ENCODE results near the gene SEPSECS.

SEPSECS gene

GRCh38 chr4:25120146-25120940, 39.9 kb downstream of the SEPSECS start:
- no peak overlapping the region for H3K27ac ChIP-seq (ENCODE audit: low read depth, low read length)
- H3K9me3 ChIP-seq (ENCODE audit: insufficient read depth, low read length) = no peaks in the 10 kb centered on the region
- no peak overlapping the region for H3K4me3 ChIP-seq (ENCODE audit: insufficient read depth, low read length, poor library complexity, severe bottlenecking)
- H3K4me2 ChIP-seq (ENCODE audit: low read depth, low read length, poor library complexity, severe bottlenecking) = no peak overlapping the region
- H2AFZ ChIP-seq (ENCODE audit: low read depth, low read length, severe bottlenecking) = no peak overlapping the region
- TF ChIP-seq EZH2phosphoT487 (conservative IDR thresholded peaks at IDR 0.05; ENCODE audit: low read length) (no peak), CTCF (IDR thresholded peaks at IDR 0.05; ENCODE audit: insufficient read depth, low read length, poor library complexity, severe bottlenecking) (no peak)
- H3K9ac ChIP-seq (ENCODE audit: low read length) = no peak overlapping the region
- no peaks in the 10 kb centered on the region for H3K9me2 ChIP-seq (replicated peaks; ENCODE audit: insufficient read depth, low read length)
- no peaks in the 10 kb centered on the region for H3F3A ChIP-seq (ENCODE audit: insufficient read depth)
- H3K79me2 ChIP-seq (ENCODE audit: insufficient read depth, low read length) = no peaks in the 10 kb centered on the region
- no peaks in the 10 kb centered on the region for H4K20me1 ChIP-seq (ENCODE audit: low read depth, low read length)
- no peaks in the 10 kb centered on the region for H3K27me3 ChIP-seq (ENCODE audit: low read length)
- H3K36me3 ChIP-seq (ENCODE audit: low read length) = peaks cover 4% of the 10 kb centered on the region; the same call in 1 of the 2 replicates

- no peaks in the 10 kb centered on the region for H3K9me2 ChIP-seq (replicated peaks; ENCODE audit: insufficient read depth, low read length)
- no peak overlapping the region for H3K4me2 ChIP-seq (ENCODE audit: low read depth, low read length, poor library complexity, severe bottlenecking)
- no peak overlapping the region for H3K9ac ChIP-seq (ENCODE audit: low read length)
- H3K79me2 ChIP-seq (ENCODE audit: insufficient read depth, low read length) = no peaks in the 10 kb centered on the region
- H3K9me3 ChIP-seq (ENCODE audit: insufficient read depth, low read length) = no peaks in the 10 kb centered on the region
- H3K4me3 ChIP-seq (ENCODE audit: insufficient read depth, low read length, poor library complexity, severe bottlenecking) = no peak overlapping the region
- TF ChIP-seq EZH2phosphoT487 (conservative IDR thresholded peaks at IDR 0.05; ENCODE audit: low read length) = no peak
- no peak for TF ChIP-seq CTCF (IDR thresholded peaks at IDR 0.05; ENCODE audit: insufficient read depth, low read length, poor library complexity, severe bottlenecking)
- no peaks in the 10 kb centered on the region for H3K27me3 ChIP-seq (ENCODE audit: low read length)
- H3K36me3 ChIP-seq (ENCODE audit: low read length) = no peaks in the 10 kb centered on the region
- H3K27ac ChIP-seq (ENCODE audit: low read depth, low read length) = no peak overlapping the region
- no peaks in the 10 kb centered on the region for H4K20me1 ChIP-seq (ENCODE audit: low read depth, low read length)
- no peak overlapping the region for H2AFZ ChIP-seq (ENCODE audit: low read depth, low read length, severe bottlenecking)
- no peaks in the 10 kb centered on the region for H3F3A ChIP-seq (ENCODE audit: insufficient read depth)
These were observed 42.4 kb downstream of the SEPSECS start for GRCh38 chr4:25117716-25118472.

GRCh38 chr4:25117274-25117673, 43.0 kb downstream of the SEPSECS start:
- no peaks in the 10 kb centered on the region for H3F3A ChIP-seq (ENCODE audit: insufficient read depth)
- no peaks in the 10 kb centered on the region for H3K9me2 ChIP-seq (replicated peaks; ENCODE audit: insufficient read depth, low read length)
- no peak overlapping the region for H3K4me2 ChIP-seq (ENCODE audit: low read depth, low read length, poor library complexity, severe bottlenecking)
- H3K27ac ChIP-seq (ENCODE audit: low read depth, low read length) = no peak overlapping the region
- no peaks in the 10 kb centered on the region for H4K20me1 ChIP-seq (ENCODE audit: low read depth, low read length)
- H3K27me3 ChIP-seq (ENCODE audit: low read length) = no peaks in the 10 kb centered on the region
- no peak overlapping the region for H3K9ac ChIP-seq (ENCODE audit: low read length)
- no peaks in the 10 kb centered on the region for H3K79me2 ChIP-seq (ENCODE audit: insufficient read depth, low read length)
- H3K4me3 ChIP-seq (ENCODE audit: insufficient read depth, low read length, poor library complexity, severe bottlenecking) = no peak overlapping the region
- H2AFZ ChIP-seq (ENCODE audit: low read depth, low read length, severe bottlenecking) = no peak overlapping the region
- no peaks in the 10 kb centered on the region for H3K9me3 ChIP-seq (ENCODE audit: insufficient read depth, low read length)
- TF ChIP-seq EZH2phosphoT487 (conservative IDR thresholded peaks at IDR 0.05; ENCODE audit: low read length) (no peak), CTCF (IDR thresholded peaks at IDR 0.05; ENCODE audit: insufficient read depth, low read length, poor library complexity, severe bottlenecking) (no peak)
- H3K36me3 ChIP-seq (ENCODE audit: low read length) = no peaks in the 10 kb centered on the region
